ENCODE data around the gene BTK. TPM values are rescaled to one million over a fixed set of nuclear protein-coding genes. Genes with fewer than 3 reads are reported as not detected.

BTK gene
- total and polyA plus RNA-seq, 7 experiments from 2014 or later: 0.06 to 52.1 (median 1.9) TPM; not detected in 1

- ATAC-seq (no peak), DNase-seq (no peak)
- Mint-ChIP-seq H3K27ac (no peak overlapping the region), H3K9me3 (no peaks in the 10 kb centered on the region), H3K36me3 (no peaks in the 10 kb centered on the region), H3K4me3 (no peak overlapping the region), H3K27me3 (peaks cover 0 to 5% (median 0%) of the 10 kb centered on the region in 5 donors), H3K4me1 (no peaks in the 10 kb centered on the region)
- CTCF ChIA-PET: no interaction called here
- H3K27me3 ChIP-seq (ENCODE audit: control insufficient read depth in 2 of 2, insufficient read depth in 2 of 2, low read length in 2 of 2): no peaks in the 10 kb centered on the region
- POLR2A ChIA-PET: no interaction called here
- no peaks in the 10 kb centered on the region for H3K4me1 ChIP-seq (ENCODE audit: control insufficient read depth in 2 of 2, insufficient read depth in 2 of 2, low read length in 2 of 2)
- H3K9me3 ChIP-seq (ENCODE audit: control insufficient read depth in 2 of 3, low read length in 3 of 3): no peaks in the 10 kb centered on the region
- H3K36me3 ChIP-seq (ENCODE audit: control insufficient read depth in 2 of 3, insufficient read depth in 3 of 3, low read length in 3 of 3): no peaks in the 10 kb centered on the region
- no peak overlapping the region for H3K4me3 ChIP-seq (ENCODE audit: low read length)
- intact Hi-C loops (cut with micrococcal nuclease): no loop called here
- H3K27ac ChIP-seq (ENCODE audit: low read depth, low read length): no peak overlapping the region
These were observed 8.4 kb downstream of the BTK start for GRCh38 chrX:101377547-101377946.

GRCh38 chrX:101370888-101371504 is 15.0 kb downstream of the BTK start:
- H3K27me3 Mint-ChIP-seq: peaks cover 0 to 9% (median 0%) of the 10 kb centered on the region in 5 donors
- H3K27ac Mint-ChIP-seq: no peak overlapping the region
- Histone ChIP-seq H3K27me3 (ENCODE audit: control insufficient read depth in 2 of 2, insufficient read depth in 2 of 2, low read length in 2 of 2) (no peaks in the 10 kb centered on the region), H3K4me1 (ENCODE audit: control insufficient read depth in 2 of 2, insufficient read depth in 2 of 2, low read length in 2 of 2) (no peaks in the 10 kb centered on the region), H3K9me3 (ENCODE audit: control insufficient read depth in 2 of 3, low read length in 3 of 3) (no peaks in the 10 kb centered on the region), H3K36me3 (ENCODE audit: control insufficient read depth in 2 of 3, insufficient read depth in 3 of 3, low read length in 3 of 3) (no peaks in the 10 kb centered on the region), H3K4me3 (ENCODE audit: low read length) (no peak overlapping the region), H3K27ac (ENCODE audit: low read depth, low read length) (no peak overlapping the region)
- H3K4me3 Mint-ChIP-seq: no peak overlapping the region
- H3K36me3 Mint-ChIP-seq: no peaks in the 10 kb centered on the region
- H3K9me3 Mint-ChIP-seq: no peaks in the 10 kb centered on the region
- ChIA-PET CTCF (no interaction called here), POLR2A (no interaction called here)
- intact Hi-C loops (cut with micrococcal nuclease): no loop called here
- ATAC-seq (no peak), DNase-seq (no peak)
- peaks cover 0 to 4% (median 0%) of the 10 kb centered on the region in 7 donors for H3K4me1 Mint-ChIP-seq

DNA sequence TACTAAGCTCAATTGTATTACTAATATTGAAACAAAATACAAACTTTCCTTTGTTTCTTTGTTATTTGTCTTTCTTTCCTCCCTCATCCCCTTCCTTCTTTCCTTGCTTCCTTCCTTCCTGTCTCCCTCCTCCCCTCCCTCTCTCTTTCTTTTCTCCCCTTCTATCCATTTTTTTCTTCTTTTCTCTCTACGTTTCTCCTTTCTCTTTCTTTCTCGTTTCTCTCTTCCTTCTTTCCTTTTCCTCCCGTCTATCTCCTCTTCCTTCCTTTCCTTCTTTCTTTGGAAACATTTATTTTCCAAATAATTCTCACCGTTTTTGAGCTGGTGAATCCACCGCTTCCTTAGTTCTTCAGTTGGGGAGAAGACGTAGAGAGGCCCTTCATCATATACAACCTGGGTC is 16.3 kb downstream of the BTK start:
- H3K4me1 Mint-ChIP-seq: peaks cover 0 to 4% (median 0%) of the 10 kb centered on the region in 7 donors
- Histone ChIP-seq H3K27ac (ENCODE audit: low read depth, low read length) (no peak overlapping the region), H3K36me3 (ENCODE audit: control insufficient read depth in 2 of 3, insufficient read depth in 3 of 3, low read length in 3 of 3) (no peaks in the 10 kb centered on the region), H3K4me1 (ENCODE audit: control insufficient read depth in 2 of 2, insufficient read depth in 2 of 2, low read length in 2 of 2) (no peaks in the 10 kb centered on the region), H3K9me3 (ENCODE audit: control insufficient read depth in 2 of 3, low read length in 3 of 3) (no peaks in the 10 kb centered on the region), H3K4me3 (ENCODE audit: low read length) (no peak overlapping the region), H3K27me3 (ENCODE audit: control insufficient read depth in 2 of 2, insufficient read depth in 2 of 2, low read length in 2 of 2) (no peaks in the 10 kb centered on the region)
- no peak for ATAC-seq
- H3K4me3 Mint-ChIP-seq: no peak overlapping the region
- POLR2A ChIA-PET: no interaction called here
- no peaks in the 10 kb centered on the region for H3K36me3 Mint-ChIP-seq
- CTCF ChIA-PET: no interaction called here
- H3K27ac Mint-ChIP-seq: no peak overlapping the region
- peaks cover 0 to 9% (median 0%) of the 10 kb centered on the region in 5 donors for H3K27me3 Mint-ChIP-seq
- H3K9me3 Mint-ChIP-seq: peaks cover 0 to 2% (median 0%) of the 10 kb centered on the region in 11 donors
- intact Hi-C loops (cut with micrococcal nuclease): no loop called here
- no peak for DNase-seq

DNA sequence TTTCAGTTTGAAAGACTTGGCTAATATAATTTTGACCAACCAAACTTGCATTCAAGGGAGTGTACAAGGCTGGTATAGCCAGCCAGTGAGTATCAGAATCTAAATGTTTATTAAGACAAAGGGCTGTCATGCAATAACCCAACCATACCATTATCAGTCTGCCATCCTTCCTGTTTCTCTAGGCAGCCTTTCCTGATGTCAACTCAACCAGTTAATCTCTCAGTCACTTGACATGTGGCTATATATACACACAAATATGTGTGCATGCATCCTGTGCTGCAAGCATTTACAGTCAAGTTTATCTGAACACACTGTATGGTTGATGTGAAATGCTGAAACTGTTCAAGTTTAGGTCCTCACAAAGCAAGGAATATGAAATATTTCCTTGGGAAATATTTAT is 17.2 kb downstream of the BTK start:
- Mint-ChIP-seq H3K27ac (no peak overlapping the region), H3K36me3 (no peaks in the 10 kb centered on the region), H3K4me3 (no peak overlapping the region), H3K9me3 (peaks cover 0 to 2% (median 0%) of the 10 kb centered on the region in 11 donors), H3K27me3 (peaks cover 0 to 3% (median 0%) of the 10 kb centered on the region in 5 donors), H3K4me1 (peaks cover 0 to 4% (median 0%) of the 10 kb centered on the region in 7 donors)
- CTCF ChIA-PET: no interaction called here
- Histone ChIP-seq H3K4me1 (ENCODE audit: control insufficient read depth in 2 of 2, insufficient read depth in 2 of 2, low read length in 2 of 2) (no peaks in the 10 kb centered on the region), H3K27me3 (ENCODE audit: control insufficient read depth in 2 of 2, insufficient read depth in 2 of 2, low read length in 2 of 2) (no peaks in the 10 kb centered on the region), H3K9me3 (ENCODE audit: control insufficient read depth in 2 of 3, low read length in 3 of 3) (no peaks in the 10 kb centered on the region), H3K27ac (ENCODE audit: low read depth, low read length) (no peak overlapping the region), H3K4me3 (ENCODE audit: low read length) (no peak overlapping the region), H3K36me3 (ENCODE audit: control insufficient read depth in 2 of 3, insufficient read depth in 3 of 3, low read length in 3 of 3) (no peaks in the 10 kb centered on the region)
- POLR2A ChIA-PET: no interaction called here
- ATAC-seq (no peak), DNase-seq (no peak)
- intact Hi-C loops (cut with micrococcal nuclease): no loop called here

DNA sequence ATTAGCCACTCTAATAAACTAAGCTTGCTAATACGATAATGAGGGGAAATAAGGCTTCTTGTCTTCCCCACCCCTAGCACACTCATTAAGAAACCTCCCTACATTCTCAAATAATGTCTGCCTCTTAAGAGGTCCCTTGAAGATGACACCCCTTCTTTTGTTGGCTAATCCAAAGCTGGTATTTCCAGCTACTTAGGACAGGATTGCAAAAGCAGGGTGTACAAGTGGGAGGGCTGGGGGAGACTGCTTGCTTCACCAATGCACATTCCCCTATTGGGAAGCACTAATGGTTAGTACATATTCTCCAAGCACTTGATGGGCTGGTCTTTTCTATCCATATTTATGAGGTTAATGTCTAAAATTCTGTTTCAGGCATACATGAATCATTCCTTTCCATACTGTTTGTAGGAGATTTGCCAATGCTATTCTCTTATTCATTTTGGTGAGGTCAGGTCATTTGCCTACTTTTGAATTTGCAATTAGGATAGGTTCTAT is 20.6 kb downstream of the BTK start:
- Mint-ChIP-seq H3K4me3 (no peak overlapping the region), H3K4me1 (no peaks in the 10 kb centered on the region), H3K27me3 (no peaks in the 10 kb centered on the region), H3K36me3 (no peaks in the 10 kb centered on the region), H3K27ac (no peak overlapping the region), H3K9me3 (peaks cover 0 to 2% (median 0%) of the 10 kb centered on the region in 11 donors)
- intact Hi-C loops (cut with micrococcal nuclease): no loop called here
- ChIA-PET POLR2A (no interaction called here), CTCF (no interaction called here)
- Histone ChIP-seq H3K36me3 (ENCODE audit: control insufficient read depth in 2 of 3, insufficient read depth in 3 of 3, low read length in 3 of 3) (no peaks in the 10 kb centered on the region), H3K27ac (ENCODE audit: low read depth, low read length) (no peak overlapping the region), H3K4me1 (ENCODE audit: control insufficient read depth in 2 of 2, insufficient read depth in 2 of 2, low read length in 2 of 2) (no peaks in the 10 kb centered on the region), H3K4me3 (ENCODE audit: low read length) (no peak overlapping the region), H3K27me3 (ENCODE audit: control insufficient read depth in 2 of 2, insufficient read depth in 2 of 2, low read length in 2 of 2) (no peaks in the 10 kb centered on the region), H3K9me3 (ENCODE audit: control insufficient read depth in 2 of 3, low read length in 3 of 3) (no peaks in the 10 kb centered on the region)
- DNase-seq (no peak), ATAC-seq (no peak)

DNA sequence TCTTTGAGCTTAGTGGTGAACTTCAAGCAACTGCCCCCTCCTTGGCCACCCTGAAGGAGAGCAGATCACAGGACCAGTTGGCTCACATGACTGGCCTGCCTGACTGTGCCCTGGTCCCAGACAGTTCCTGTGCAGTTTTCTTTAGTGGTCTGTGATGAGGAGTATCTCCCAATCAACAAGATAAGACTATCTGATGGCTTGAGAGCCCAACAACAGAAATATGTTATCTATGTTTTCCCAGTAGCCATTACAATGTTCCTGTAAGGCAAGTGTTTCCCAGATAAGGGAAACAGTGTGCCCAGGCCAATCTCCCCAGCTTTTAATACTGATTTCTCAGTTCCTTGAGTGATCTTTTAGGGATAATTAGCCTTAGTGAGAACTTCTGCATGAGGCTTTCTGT is 23.2 kb downstream of the BTK start:
- ChIA-PET POLR2A (no interaction called here), CTCF (no interaction called here)
- H3K4me1 Mint-ChIP-seq: peaks cover 0 to 4% (median 0%) of the 10 kb centered on the region in 7 donors
- intact Hi-C loops (cut with micrococcal nuclease): no loop called here
- no peak for ATAC-seq
- no peaks in the 10 kb centered on the region for H3K4me1 ChIP-seq (ENCODE audit: control insufficient read depth in 2 of 2, insufficient read depth in 2 of 2, low read length in 2 of 2)
- H3K27ac Mint-ChIP-seq: no peak overlapping the region
- peaks cover 0 to 2% (median 0%) of the 10 kb centered on the region in 11 donors for H3K9me3 Mint-ChIP-seq
- H3K4me3 Mint-ChIP-seq: no peak overlapping the region
- no peaks in the 10 kb centered on the region for H3K9me3 ChIP-seq (ENCODE audit: control insufficient read depth in 2 of 3, low read length in 3 of 3)
- H3K27me3 ChIP-seq (ENCODE audit: control insufficient read depth in 2 of 2, insufficient read depth in 2 of 2, low read length in 2 of 2): no peaks in the 10 kb centered on the region
- no peaks in the 10 kb centered on the region for H3K36me3 Mint-ChIP-seq
- no peaks in the 10 kb centered on the region for H3K27me3 Mint-ChIP-seq
- DNase-seq: no peak
- H3K36me3 ChIP-seq (ENCODE audit: control insufficient read depth in 2 of 3, insufficient read depth in 3 of 3, low read length in 3 of 3): no peaks in the 10 kb centered on the region
- no peak overlapping the region for H3K4me3 ChIP-seq (ENCODE audit: low read length)
- no peak overlapping the region for H3K27ac ChIP-seq (ENCODE audit: low read depth, low read length)

- no peak overlapping the region for H3K4me3 Mint-ChIP-seq
- no peak for ATAC-seq
These were observed 23.9 kb downstream of the BTK start for GRCh38 chrX:101362116-101362515.

More at GRCh38 chrX:101362116-101362515, 23.9 kb downstream of the BTK start:
- H3K4me3 ChIP-seq (ENCODE audit: low read length): no peak overlapping the region
- CTCF ChIA-PET: no interaction called here
- Mint-ChIP-seq H3K27ac (no peak overlapping the region), H3K27me3 (peaks cover 0 to 3% (median 0%) of the 10 kb centered on the region in 5 donors), H3K36me3 (no peaks in the 10 kb centered on the region), H3K9me3 (peaks cover 0 to 2% (median 0%) of the 10 kb centered on the region in 11 donors), H3K4me1 (peaks cover 0 to 4% (median 0%) of the 10 kb centered on the region in 7 donors)
- H3K4me1 ChIP-seq (ENCODE audit: control insufficient read depth in 2 of 2, insufficient read depth in 2 of 2, low read length in 2 of 2): no peaks in the 10 kb centered on the region
- H3K9me3 ChIP-seq (ENCODE audit: control insufficient read depth in 2 of 3, low read length in 3 of 3): no peaks in the 10 kb centered on the region
- no peaks in the 10 kb centered on the region for H3K27me3 ChIP-seq (ENCODE audit: control insufficient read depth in 2 of 2, insufficient read depth in 2 of 2, low read length in 2 of 2)
- no peak overlapping the region for H3K27ac ChIP-seq (ENCODE audit: low read depth, low read length)
- POLR2A ChIA-PET: no interaction called here
- intact Hi-C loops (cut with micrococcal nuclease): no loop called here
- H3K36me3 ChIP-seq (ENCODE audit: control insufficient read depth in 2 of 3, insufficient read depth in 3 of 3, low read length in 3 of 3): no peaks in the 10 kb centered on the region
- no peak for DNase-seq

Data from naive thymus-derived CD4-positive, alpha-beta T cell (primary cell).